IMR-90 (cell line): Measurements from ENCODE around the gene ARHGAP31. TPM values are rescaled to one million over a fixed set of nuclear protein-coding genes. Genes with fewer than 3 reads are reported as not detected.

ENCODE experiments used
- ATAC-seq: fragments of 200-7000 bp; cut with Tn5 transposase; 2 replicates; pipeline ENCODE4 v1.9.1; 2020; ENCODE audit warnings: low read depth, mild to moderate bottlenecking, moderate library complexity
- BruUV-seq: library from RNA; stranded (reverse); fragments of 400-500 nt; replicated peaks from 2 replicates; lab custom pipeline; 2021; lab: Mats Ljungman, UMichigan
- CTCF ChIA-PET: fragments of 300-600 bp; formaldehyde crosslinking; extraction: SDS; loops from one replicate; lab custom pipeline; 2021; ENCODE audit warnings: antibody characterized with exemption; lab: Yijun Ruan, JAX
- POLR2A ChIA-PET: fragments of 300-600 bp; sonication (Branson Sonifier 250); formaldehyde crosslinking; loops from one replicate; lab custom pipeline; 2022; ENCODE audit warnings: antibody characterized with exemption; ENCODE audit not compliant: unreplicated experiment; lab: Charles Lee
- DNase-seq: peaks from one replicate; pipeline ENCODE4 v3.0.0; 2013
- H2AFZ ChIP-seq: replicated peaks from 2 replicates; pipeline ENCODE3; 2013; ENCODE audit warnings: low read length, mild to moderate bottlenecking; ENCODE audit not compliant: poor library complexity
- H2AK5ac ChIP-seq: 2 replicates; pipeline ENCODE4 v1.6.1; 2013; ENCODE audit warnings: low read depth, low read length, inconsistent platforms
- H2AK9ac ChIP-seq: replicated peaks from 2 replicates; pipeline ENCODE3; 2013; ENCODE audit warnings: mild to moderate bottlenecking, low read depth, low read length, moderate library complexity; ENCODE audit not compliant: poor library complexity
- H2BK120ac ChIP-seq: 2 replicates; pipeline ENCODE4 v1.6.1; 2013; ENCODE audit warnings: low read depth, low read length, inconsistent platforms
- H2BK15ac ChIP-seq: 3 replicates; pipeline ENCODE4 v1.6.1; 2013; ENCODE audit warnings: low read depth, low read length, inconsistent platforms
- H2BK20ac ChIP-seq: 2 replicates; pipeline ENCODE4 v1.6.1; 2013; ENCODE audit warnings: low read depth, mild to moderate bottlenecking, inconsistent platforms, low read length, moderate library complexity
- H2BK5ac ChIP-seq: 2 replicates; pipeline ENCODE4 v1.6.1; 2013; ENCODE audit warnings: mild to moderate bottlenecking, low read depth, low read length, inconsistent platforms; ENCODE audit not compliant: poor library complexity, severe bottlenecking
- H3K14ac ChIP-seq: replicated peaks from 2 replicates; pipeline ENCODE4 v1.6.1; 2013; ENCODE audit warnings: low read depth, low read length, inconsistent platforms
- H3K18ac ChIP-seq: 2 replicates; pipeline ENCODE4 v1.6.1; 2013; ENCODE audit warnings: low read depth, low read length, control low read depth
- H3K23ac ChIP-seq: 2 replicates; pipeline ENCODE4 v1.6.1; 2013; ENCODE audit warnings: low read depth, low read length, inconsistent platforms
- H3K27ac ChIP-seq: 2 replicates; pipeline ENCODE4 v1.5.1; 2013; ENCODE audit warnings: mild to moderate bottlenecking, control low read depth, low read length; ENCODE audit not compliant: insufficient read depth
- H3K27me3 ChIP-seq: 2 replicates; pipeline ENCODE4 v1.6.1; 2013; ENCODE audit warnings: low read length; ENCODE audit not compliant: control insufficient read depth, insufficient read depth
- H3K36me3 ChIP-seq: 2 replicates; pipeline ENCODE4 v1.6.1; 2013; ENCODE audit warnings: low read length, mixed read lengths; ENCODE audit not compliant: control insufficient read depth, insufficient read depth
- H3K4ac ChIP-seq: 2 replicates; pipeline ENCODE4 v1.6.1; 2013; ENCODE audit warnings: low read depth, low read length, inconsistent platforms
- H3K4me1 ChIP-seq: 2 replicates; pipeline ENCODE4 v1.6.1; 2013; ENCODE audit warnings: low read length, mixed read lengths; ENCODE audit not compliant: control insufficient read depth, insufficient read depth
- H3K4me2 ChIP-seq: 2 replicates; pipeline ENCODE4 v1.6.1; 2013; ENCODE audit warnings: low read depth, mild to moderate bottlenecking, control low read depth, low read length, moderate library complexity
- H3K4me3 ChIP-seq: 2 replicates; pipeline ENCODE4 v1.5.1; 2013; ENCODE audit warnings: low read depth, mild to moderate bottlenecking, control low read depth, low read length, moderate library complexity; ENCODE audit not compliant: insufficient read depth
- H3K56ac ChIP-seq: 2 replicates; pipeline ENCODE4 v1.6.1; 2013; ENCODE audit warnings: low read length, inconsistent platforms; ENCODE audit not compliant: insufficient read depth; ENCODE audit errors: extremely low read depth
- H3K79me1 ChIP-seq, 2 experiments: 2 replicates each; pipeline ENCODE4 v1.6.1; 2013; ENCODE audit warnings: low read length in 2 of 2, inconsistent platforms in 1 of 2, low read depth in 1 of 2
- H3K9ac ChIP-seq: 2 replicates; pipeline ENCODE4 v1.6.1; 2013; ENCODE audit warnings: low read depth, low read length, control low read depth
- H3K9me1 ChIP-seq: 2 replicates; pipeline ENCODE4 v1.6.1; 2013; ENCODE audit warnings: low read length, inconsistent platforms; ENCODE audit not compliant: insufficient read depth
- H3K9me3 ChIP-seq: 2 replicates; pipeline ENCODE4 v1.6.1; 2013; ENCODE audit warnings: low read length; ENCODE audit not compliant: control insufficient read depth, insufficient read depth
- H4K20me1 ChIP-seq: 2 replicates; pipeline ENCODE4 v1.6.1; 2013; ENCODE audit warnings: low read length, inconsistent platforms; ENCODE audit not compliant: insufficient read depth
- H4K5ac ChIP-seq: 2 replicates; pipeline ENCODE4 v1.6.1; 2013; ENCODE audit warnings: mild to moderate bottlenecking, low read depth, low read length, control low read depth
- H4K8ac ChIP-seq, 2 experiments: 2 replicates each; pipeline ENCODE4 v1.6.1; 2013; ENCODE audit warnings: low read depth in 2 of 2, low read length in 2 of 2, control low read depth in 1 of 2, inconsistent platforms in 1 of 2
- H4K91ac ChIP-seq: 2 replicates; pipeline ENCODE4 v1.6.1; 2013; ENCODE audit warnings: low read depth, low read length, inconsistent platforms; ENCODE audit not compliant: insufficient read depth
- MAZ ChIP-seq: IDR thresholded peaks from 2 replicates; pipeline ENCODE4 v1.6.1; 2012; ENCODE audit warnings: low read depth, mild to moderate bottlenecking, low read length, improper control_type of control experiment, moderate library complexity, borderline replicate concordance
- RAD21 ChIP-seq: IDR thresholded peaks from 2 replicates; pipeline ENCODE4 v1.6.1; 2012; ENCODE audit warnings: low read length, improper control_type of control experiment
- WGBS, 2 experiments: methylation state at CpG; one replicate each; pipeline versions ENCODE4 v1.1.5 to v1.1.7; 2013; ENCODE audit warnings: missing lambda C conversion rate in 2 of 2; ENCODE audit not compliant: insufficient read length in 1 of 2; ENCODE audit errors: extremely low coverage in 2 of 2; 5-methylcytosine and 5-hydroxymethylcytosine counted together
- dilution Hi-C: fragments of 300-500 bp; cut with HindIII; formaldehyde crosslinking; loops from one replicate; pipeline ENCODE4 v1.14.3; 2018; ENCODE audit warnings: low sequenced_read_pairs; ENCODE audit not compliant: unreplicated experiment
- in situ Hi-C: fragments of 300-500 bp; cut with MboI; formaldehyde crosslinking; loops from 3 replicates; pipeline ENCODE4 v1.14.3; 2019; ENCODE audit warnings: low sequenced_read_pairs, inconsistent platforms, mixed read lengths
- intact Hi-C: fragments of 100-400 bp; cut with micrococcal nuclease; formaldehyde crosslinking; loops from 2 replicates; pipeline ENCODE4 v1.10.0; 2022
- polyA plus RNA-seq, 3 experiments: library from polyadenylated mRNA; depleted of rRNA; stranded (reverse); fragments of >200 nt; gene quantifications; 2 replicates each; pipeline ENCODE4 v1.2.3, GENCODE V29; 2012; ENCODE audit warnings: low replicate concordance in 1 of 3
- total RNA-seq: library from RNA; depleted of rRNA; stranded (reverse); fragments of >200 nt; gene quantifications from 2 replicates; pipeline ENCODE4 v1.2.3, GENCODE V29; 2012
- TF ChIP-seq, protein P1 (sequence below): fragments of 150-350 bp; IDR thresholded peaks from 2 replicates; pipeline ENCODE4 v1.6.1; 2017; ENCODE audit warnings: mild to moderate bottlenecking, antibody characterized with exemption, low read length, low read depth
- TF ChIP-seq, protein P2 (sequence below): conservative IDR thresholded peaks from 2 replicates; pipeline ENCODE4 v1.5.1; 2012; ENCODE audit warnings: mild to moderate bottlenecking, low read depth, low read length, improper control_type of control experiment

The ARHGAP31 gene
- total and polyA plus RNA-seq, 2 of the 4 experiments (the other 2 are of a cell fraction): 6.6 to 7.7 TPM

DNA sequence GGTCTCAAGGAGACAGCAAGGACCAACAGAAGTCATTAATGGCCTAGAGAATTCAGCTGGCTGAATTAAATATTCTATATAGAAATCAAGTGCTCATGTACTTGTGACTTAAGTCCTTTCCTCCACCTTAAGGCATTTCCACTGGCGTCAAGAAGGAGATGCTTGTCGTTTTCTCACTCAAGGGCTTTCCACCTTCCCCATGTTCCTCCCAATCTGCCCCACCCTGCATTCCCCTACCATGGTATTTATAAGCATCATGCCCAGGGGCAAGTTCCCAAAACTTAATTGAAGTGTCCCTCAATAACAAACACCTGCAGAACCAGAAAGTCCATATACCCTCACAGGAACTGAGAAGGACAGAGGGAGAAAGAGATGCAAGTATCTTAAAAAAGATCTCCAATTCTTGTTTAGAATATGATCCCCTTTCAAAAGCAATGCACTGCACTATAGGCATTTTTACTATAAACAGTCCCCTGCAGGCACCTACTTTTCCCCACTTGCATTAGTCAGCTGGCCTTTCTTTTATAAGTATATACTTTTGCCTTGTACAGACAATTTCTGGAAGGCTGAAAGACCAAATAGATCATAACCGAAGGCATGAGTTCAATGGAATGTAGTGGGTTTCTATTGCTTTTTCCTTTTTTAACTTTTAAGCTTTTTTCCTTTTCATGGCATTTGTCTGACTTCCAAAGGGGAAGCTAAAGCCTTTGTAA is 139.6 kb downstream of the ARHGAP31 start:
- no TSS peak for BruUV-seq
- ATAC-seq (peak; percentile 88), DNase-seq (peak; percentile 55)
- CTCF ChIA-PET: no interaction called here
- no peak overlapping the region for H3K18ac ChIP-seq
- no peak overlapping the region for H3K23ac ChIP-seq
- no peak overlapping the region for H2AFZ ChIP-seq
- no peak overlapping the region for H3K4me2 ChIP-seq
- no peak overlapping the region for H4K5ac ChIP-seq
- WGBS, 2 experiments: 80% methylated on average over 1 of the region's 3 CpGs; no CpG with 5 or more reads in 1 of the 2 experiments
- H3K36me3 ChIP-seq: peaks cover 52% of the 10 kb centered on the region
- dilution Hi-C loops: no loop called here
- intact Hi-C loops: loop anchor here (10.0 kb wide), 1 partner anchor 139 kb away; the partner anchor contains the start of gene ARHGAP31
- H4K8ac ChIP-seq: no peak overlapping the region
- peaks cover 12% of the 10 kb centered on the region for H3K9me3 ChIP-seq
- H3K4me1 ChIP-seq: 0 out of 2 replicates have a peak, but pooled peaks cover 2% of the 10 kb centered on the region
- no peak overlapping the region for H2AK9ac ChIP-seq
- H3K4ac ChIP-seq: no peak overlapping the region
- TF ChIP-seq, protein P1, sequence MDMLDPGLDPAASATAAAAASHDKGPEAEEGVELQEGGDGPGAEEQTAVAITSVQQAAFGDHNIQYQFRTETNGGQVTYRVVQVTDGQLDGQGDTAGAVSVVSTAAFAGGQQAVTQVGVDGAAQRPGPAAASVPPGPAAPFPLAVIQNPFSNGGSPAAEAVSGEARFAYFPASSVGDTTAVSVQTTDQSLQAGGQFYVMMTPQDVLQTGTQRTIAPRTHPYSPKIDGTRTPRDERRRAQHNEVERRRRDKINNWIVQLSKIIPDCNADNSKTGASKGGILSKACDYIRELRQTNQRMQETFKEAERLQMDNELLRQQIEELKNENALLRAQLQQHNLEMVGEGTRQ: no peak
- TF ChIP-seq RAD21 (no peak), MAZ (no peak)
- TF ChIP-seq, protein P2, sequence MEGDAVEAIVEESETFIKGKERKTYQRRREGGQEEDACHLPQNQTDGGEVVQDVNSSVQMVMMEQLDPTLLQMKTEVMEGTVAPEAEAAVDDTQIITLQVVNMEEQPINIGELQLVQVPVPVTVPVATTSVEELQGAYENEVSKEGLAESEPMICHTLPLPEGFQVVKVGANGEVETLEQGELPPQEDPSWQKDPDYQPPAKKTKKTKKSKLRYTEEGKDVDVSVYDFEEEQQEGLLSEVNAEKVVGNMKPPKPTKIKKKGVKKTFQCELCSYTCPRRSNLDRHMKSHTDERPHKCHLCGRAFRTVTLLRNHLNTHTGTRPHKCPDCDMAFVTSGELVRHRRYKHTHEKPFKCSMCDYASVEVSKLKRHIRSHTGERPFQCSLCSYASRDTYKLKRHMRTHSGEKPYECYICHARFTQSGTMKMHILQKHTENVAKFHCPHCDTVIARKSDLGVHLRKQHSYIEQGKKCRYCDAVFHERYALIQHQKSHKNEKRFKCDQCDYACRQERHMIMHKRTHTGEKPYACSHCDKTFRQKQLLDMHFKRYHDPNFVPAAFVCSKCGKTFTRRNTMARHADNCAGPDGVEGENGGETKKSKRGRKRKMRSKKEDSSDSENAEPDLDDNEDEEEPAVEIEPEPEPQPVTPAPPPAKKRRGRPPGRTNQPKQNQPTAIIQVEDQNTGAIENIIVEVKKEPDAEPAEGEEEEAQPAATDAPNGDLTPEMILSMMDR: no peak
- H2BK15ac ChIP-seq: no peak overlapping the region
- H3K9ac ChIP-seq: no peak overlapping the region
- H2BK20ac ChIP-seq: no peak overlapping the region
- H3K27ac ChIP-seq: no peak overlapping the region
- peaks cover 5% of the 10 kb centered on the region; the same call in 1 of the 2 replicates for H3K9me1 ChIP-seq
- in situ Hi-C loops: no loop called here
- POLR2A ChIA-PET: no interaction called here
- H2BK120ac ChIP-seq: no peak overlapping the region
- no peak overlapping the region for H4K91ac ChIP-seq
- peaks cover 8% of the 10 kb centered on the region; the same call in 1 of the 2 replicates for H4K20me1 ChIP-seq
- H3K14ac ChIP-seq: no peak overlapping the region
- no peak overlapping the region for H2AK5ac ChIP-seq
- no peak overlapping the region for H3K56ac ChIP-seq
- H3K27me3 ChIP-seq: no peaks in the 10 kb centered on the region
- no peak overlapping the region for H2BK5ac ChIP-seq
- peaks cover 24 to 28% of the 10 kb centered on the region in 2 experiments; a peak in 3 of 4 replicates for H3K79me1 ChIP-seq
- H3K4me3 ChIP-seq: no peak overlapping the region
